Stomach smooth muscle (tissue), 2 donors: ENCODE data around the gene ZBED3.
"Not testable (repeated sequence)": the region's sequence is repeated elsewhere in the genome, so short reads cannot be mapped to it uniquely, and the experiment has no call there.

ENCODE experiments used
- H3K27ac ChIP-seq: one replicate; pipeline ENCODE4 v1.7.0; 2013; ENCODE audit warnings: mild to moderate bottlenecking, low read length, inconsistent platforms
- H3K27me3 ChIP-seq, 2 donors: one replicate each; pipeline ENCODE4 v1.7.0; 2013; ENCODE audit warnings: low read length in 2 of 2; ENCODE audit not compliant: insufficient read depth in 2 of 2, control insufficient read depth in 1 of 2
- H3K36me3 ChIP-seq, 2 donors: one replicate each; pipeline ENCODE4 v1.7.0; 2013; ENCODE audit warnings: low read length in 2 of 2; ENCODE audit not compliant: control insufficient read depth in 2 of 2, insufficient read depth in 2 of 2
- H3K4me1 ChIP-seq: one replicate; pipeline ENCODE4 v1.7.0; 2013; ENCODE audit warnings: low read length; ENCODE audit not compliant: control insufficient read depth, insufficient read depth
- H3K4me3 ChIP-seq, 2 donors: one replicate each; pipeline ENCODE4 v1.7.0; 2013; ENCODE audit warnings: low read length in 2 of 2
- H3K9ac ChIP-seq, 2 donors: one replicate each; pipeline ENCODE4 v1.7.0; 2013; ENCODE audit warnings: low read length in 2 of 2, mild to moderate bottlenecking in 1 of 2
- H3K9me3 ChIP-seq, 2 donors: one replicate each; pipeline ENCODE4 v1.7.0; 2013; ENCODE audit warnings: low read length in 2 of 2; ENCODE audit not compliant: control insufficient read depth in 2 of 2
- donor health status: healthy.
- donor health status: Pancreatic carcinoma.

ZBED3 gene

GRCh38 chr5:77086689-77087483 is at the start of gene ZBED3:
ZBED3 (minus strand) TSS chr5:77087285; CDS start chr5:77077878, 9,407 bp downstream.
- Histone ChIP-seq H3K4me3 (peak within 1 kb of the TSS; percentile 80 to 86), H3K36me3 (peaks cover 0 to 6% of the 10 kb centered on the region in 2 donors), H3K9ac (peak within 1 kb of the TSS; percentile 80), H3K4me1 (peaks cover 13% of the 10 kb centered on the region), H3K27me3 (no peaks in the 10 kb centered on the region), H3K9me3 (no peaks in the 10 kb centered on the region), H3K27ac (peak within 1 kb of the TSS; percentile 88)

DNA sequence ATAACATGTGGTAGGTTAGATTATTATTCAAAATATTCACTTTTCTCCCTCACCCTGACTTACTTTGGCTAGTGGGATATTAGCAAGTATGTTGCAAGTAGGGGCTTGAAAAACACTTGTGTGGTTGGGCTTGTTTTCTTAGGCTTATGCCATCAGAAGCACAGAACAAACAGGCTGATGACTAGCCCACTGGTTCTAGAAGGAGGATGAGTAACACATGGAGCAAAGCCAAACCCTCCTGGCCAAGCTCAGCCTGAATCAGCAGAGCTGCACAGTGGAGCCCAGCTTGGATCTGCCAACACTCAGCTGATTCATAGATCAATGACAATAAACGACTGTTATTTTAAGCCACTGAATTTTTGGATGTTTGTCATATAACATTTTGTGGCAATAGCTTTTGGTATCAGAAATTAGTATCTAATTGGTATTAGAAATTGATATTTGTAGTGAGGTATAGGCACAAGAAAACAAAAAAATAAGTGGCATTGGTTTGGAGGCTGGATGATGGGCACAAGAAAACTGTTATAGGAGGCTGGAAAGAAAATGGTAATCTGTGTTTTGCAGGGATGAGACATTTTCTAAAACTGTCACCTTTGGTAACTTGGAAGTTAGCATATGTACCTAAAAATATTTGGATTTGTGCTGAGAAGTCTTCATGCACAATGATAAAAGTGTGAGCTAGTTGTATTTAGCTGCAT is 46.1 kb upstream of the ZBED3 start:
- Histone ChIP-seq H3K9me3 (no peaks in the 10 kb centered on the region), H3K27me3 (no peaks in the 10 kb centered on the region), H3K9ac (no peak overlapping the region), H3K4me3 (no peak overlapping the region), H3K4me1 (peaks cover 4% of the 10 kb centered on the region), H3K36me3 (no peaks in the 10 kb centered on the region), H3K27ac (no peak overlapping the region)

DNA sequence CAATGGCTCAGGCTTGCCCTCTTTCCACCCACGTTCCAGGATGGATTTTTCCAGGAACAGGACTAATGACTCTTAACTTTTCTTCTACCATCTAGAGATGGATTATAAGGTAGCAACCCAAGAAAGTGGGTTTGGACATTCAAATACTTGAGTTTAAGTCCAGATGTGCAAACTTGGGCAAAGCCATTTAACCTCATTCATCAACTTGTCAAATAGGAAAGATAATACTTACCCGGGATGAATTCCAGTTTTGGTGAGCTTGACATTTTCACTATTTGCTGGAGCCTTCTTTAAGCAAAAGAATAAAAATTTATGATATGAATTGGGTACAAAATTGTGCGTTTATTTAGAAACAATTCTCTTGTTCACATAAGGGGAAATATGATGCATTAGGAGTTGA is 44.3 kb upstream of the ZBED3 start:
- Histone ChIP-seq H3K4me3 (no peak overlapping the region), H3K9me3 (no peaks in the 10 kb centered on the region), H3K36me3 (no peaks in the 10 kb centered on the region), H3K27me3 (no peaks in the 10 kb centered on the region), H3K9ac (no peak overlapping the region), H3K27ac (no peak overlapping the region), H3K4me1 (peaks cover 4% of the 10 kb centered on the region)

DNA sequence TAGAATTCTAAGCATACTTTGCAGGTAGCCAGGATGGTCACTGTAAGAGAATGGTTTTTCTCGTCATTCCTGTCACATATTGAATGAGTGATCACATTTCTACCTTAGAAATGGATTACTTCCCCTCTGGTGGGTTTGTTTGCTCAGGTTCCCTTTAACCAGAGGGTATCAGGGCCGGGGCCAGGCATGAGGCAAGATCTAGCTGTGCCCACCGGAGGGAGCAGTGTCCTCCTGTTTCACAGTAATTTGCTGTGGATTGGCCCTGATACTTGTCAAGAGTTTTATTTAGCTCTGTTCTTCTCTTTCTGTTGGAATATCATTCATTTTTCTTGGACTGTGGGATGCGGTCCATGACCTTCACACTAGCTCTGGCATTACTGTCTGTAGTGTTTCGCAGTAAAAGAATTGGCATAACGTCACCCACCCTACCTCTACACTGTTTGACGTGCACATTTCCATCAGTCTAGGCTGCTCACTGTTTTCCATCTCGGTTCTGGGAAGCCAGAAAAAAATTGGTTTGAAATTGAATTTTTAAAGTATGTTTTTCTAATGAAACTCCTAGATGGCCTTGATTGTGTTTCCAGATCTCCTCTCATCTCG is 42.4 kb upstream of the ZBED3 start:
- Histone ChIP-seq H3K27ac (no peak overlapping the region), H3K4me1 (peaks cover 4% of the 10 kb centered on the region)

DNA sequence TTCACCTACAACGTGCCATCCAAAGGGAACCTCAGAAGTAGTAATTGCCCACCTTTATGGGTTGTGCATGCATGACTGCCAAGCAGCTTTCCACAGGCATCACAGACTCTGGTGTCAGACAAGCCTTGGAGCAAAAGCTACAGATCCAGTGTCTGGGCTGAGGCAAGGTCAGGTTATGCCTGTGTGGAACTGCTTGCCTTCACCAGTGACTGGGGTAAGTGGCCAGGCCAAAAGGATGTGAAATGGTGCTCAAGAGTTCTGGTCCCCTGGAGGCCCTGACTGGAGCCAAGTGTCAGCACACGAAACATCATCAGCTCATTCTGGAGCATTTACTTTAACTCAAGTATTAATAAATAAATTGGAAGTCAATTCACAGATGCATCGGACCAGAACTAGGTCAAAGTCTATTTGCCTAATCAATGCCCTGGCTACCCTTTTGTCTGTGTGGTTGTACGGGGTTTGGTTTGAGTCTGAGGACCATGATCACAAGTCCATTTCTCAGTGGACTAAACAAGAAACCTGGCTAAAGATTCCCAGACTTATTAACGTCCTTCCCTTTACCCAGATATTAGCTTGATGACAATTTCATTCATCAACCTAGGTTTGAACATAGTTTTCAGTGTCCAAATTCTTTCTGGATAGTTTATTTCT is 41.5 kb upstream of the ZBED3 start:
- Histone ChIP-seq H3K9me3 (no peaks in the 10 kb centered on the region), H3K27me3 (no peaks in the 10 kb centered on the region)

More for the DNA sequence above, 42.4 kb upstream of the ZBED3 start:
- Histone ChIP-seq H3K36me3 (no peaks in the 10 kb centered on the region), H3K4me3 (no peak overlapping the region), H3K9me3 (no peaks in the 10 kb centered on the region), H3K27me3 (no peaks in the 10 kb centered on the region), H3K9ac (no peak overlapping the region)

DNA sequence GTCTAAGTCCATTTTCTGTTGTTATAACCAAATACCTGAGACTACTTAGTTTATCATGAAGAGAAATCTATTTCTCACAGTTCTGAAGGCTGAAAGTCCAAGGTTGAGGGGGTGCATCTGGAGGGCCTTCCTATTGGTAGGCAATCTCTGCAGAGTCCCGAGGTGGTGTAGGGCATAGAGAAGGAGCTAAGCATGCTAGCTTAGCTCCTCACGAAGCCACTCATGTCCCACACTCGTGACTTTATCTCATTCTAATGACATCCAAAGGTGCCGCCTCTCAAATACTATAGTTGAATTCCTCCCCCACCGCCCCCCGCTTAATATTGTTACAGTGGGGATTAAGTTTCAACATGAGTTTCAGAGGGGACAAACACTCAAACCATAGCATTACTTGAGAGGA is 36.0 kb upstream of the ZBED3 start:
- no peak overlapping the region for H3K27ac ChIP-seq
- H3K9ac ChIP-seq = no peak overlapping the region
- H3K9me3 ChIP-seq = no peaks in the 10 kb centered on the region
- H3K4me3 ChIP-seq = no peak overlapping the region
- H3K27me3 ChIP-seq = no peaks in the 10 kb centered on the region
- H3K4me1 ChIP-seq = no peaks in the 10 kb centered on the region
- H3K36me3 ChIP-seq = no peaks in the 10 kb centered on the region

More for the DNA sequence above, 41.5 kb upstream of the ZBED3 start:
- no peak overlapping the region for H3K27ac ChIP-seq
- no peak overlapping the region for H3K4me3 ChIP-seq
- peaks cover 4% of the 10 kb centered on the region for H3K4me1 ChIP-seq
- H3K36me3 ChIP-seq = no peaks in the 10 kb centered on the region
- no peak overlapping the region for H3K9ac ChIP-seq

DNA sequence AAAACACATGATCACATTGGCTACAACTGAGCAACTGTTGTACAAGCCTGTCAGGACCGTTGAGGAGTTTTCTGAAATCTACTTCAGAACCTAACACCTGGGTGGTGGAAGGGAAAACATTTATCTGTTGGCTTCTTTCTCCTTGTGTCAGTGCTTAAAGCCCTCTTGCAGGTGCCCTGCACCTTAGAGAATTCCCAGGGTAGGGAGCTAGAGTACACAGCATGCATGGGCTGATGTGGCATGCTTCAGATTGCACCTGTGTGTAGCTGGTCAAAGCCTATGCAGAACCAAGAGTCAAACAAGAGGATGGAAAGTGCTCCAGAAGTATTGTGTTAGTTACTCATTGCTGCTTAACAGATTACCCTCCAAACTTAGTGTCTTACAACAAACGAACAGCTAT is 33.6 kb upstream of the ZBED3 start:
- Histone ChIP-seq H3K9me3 (no peaks in the 10 kb centered on the region), H3K36me3 (no peaks in the 10 kb centered on the region), H3K27me3 (no peaks in the 10 kb centered on the region)

GRCh38 chr5:77120086-77120485 is 33.0 kb upstream of the ZBED3 start:
- H3K9me3 ChIP-seq = no peaks in the 10 kb centered on the region
- no peak overlapping the region for H3K9ac ChIP-seq
- no peaks in the 10 kb centered on the region for H3K27me3 ChIP-seq
- H3K27ac ChIP-seq = no peak overlapping the region
- no peak overlapping the region for H3K4me3 ChIP-seq
- H3K4me1 ChIP-seq = no peaks in the 10 kb centered on the region
- H3K36me3 ChIP-seq = no peaks in the 10 kb centered on the region

More for the DNA sequence above, 33.6 kb upstream of the ZBED3 start:
- H3K4me3 ChIP-seq = no peak overlapping the region
- no peak overlapping the region for H3K27ac ChIP-seq
- no peaks in the 10 kb centered on the region for H3K4me1 ChIP-seq
- no peak overlapping the region for H3K9ac ChIP-seq

- Histone ChIP-seq H3K4me3 (no peak overlapping the region), H3K9ac (no peak overlapping the region), H3K9me3 (no peaks in the 10 kb centered on the region), H3K4me1 (no peaks in the 10 kb centered on the region), H3K27ac (no peak overlapping the region), H3K27me3 (no peaks in the 10 kb centered on the region), H3K36me3 (no peaks in the 10 kb centered on the region)
Observed at GRCh38 chr5:77117161-77117560, 30.1 kb upstream of the ZBED3 start.

GRCh38 chr5:77107035-77107434 is 19.9 kb upstream of the ZBED3 start:
- not testable (repeated sequence) for H3K9me3 ChIP-seq, H3K36me3 ChIP-seq, H3K27me3 ChIP-seq, H3K4me1 ChIP-seq, H3K27ac ChIP-seq, H3K9ac ChIP-seq, H3K4me3 ChIP-seq
